Loucy (cell line): ENCODE data around the gene GATB.

ENCODE experiments used
- EZH2phosphoT487 ChIP-seq: fragments of 200-600 bp; IDR thresholded peaks from 2 replicates; pipeline ENCODE4 v1.6.1; 2018; ENCODE audit warnings: antibody characterized with exemption, mild to moderate bottlenecking, moderate library complexity, borderline replicate concordance
- TF ChIP-seq, protein P1 (sequence below): fragments of 200-600 bp; sonication (generic); conservative IDR thresholded peaks from 2 replicates; pipeline ENCODE4 v1.5.1; 2014; ENCODE audit warnings: mild to moderate bottlenecking, antibody characterized with exemption, low read length

DNA sequence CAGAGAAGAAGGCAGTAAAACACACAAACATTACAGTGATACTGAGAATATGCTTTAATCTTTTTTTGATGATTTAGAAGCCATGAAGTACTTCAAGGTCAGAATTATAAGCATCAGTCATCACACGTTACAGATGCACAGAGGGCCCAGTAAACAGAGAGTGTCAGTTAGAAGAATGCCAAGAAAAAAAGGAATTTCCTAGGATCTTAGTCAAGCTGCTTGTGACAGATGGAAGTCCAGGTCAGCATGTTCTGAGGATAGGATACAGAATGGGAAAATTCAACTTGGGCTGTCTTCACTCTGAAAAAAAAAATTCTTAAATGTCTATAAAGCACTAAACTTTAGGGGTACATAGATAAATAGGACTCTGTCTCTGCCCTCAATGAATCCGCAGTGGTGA, 38.9 kb downstream of the GATB start:
- TF ChIP-seq EZH2phosphoT487 = no peak
- TF ChIP-seq, protein P1, sequence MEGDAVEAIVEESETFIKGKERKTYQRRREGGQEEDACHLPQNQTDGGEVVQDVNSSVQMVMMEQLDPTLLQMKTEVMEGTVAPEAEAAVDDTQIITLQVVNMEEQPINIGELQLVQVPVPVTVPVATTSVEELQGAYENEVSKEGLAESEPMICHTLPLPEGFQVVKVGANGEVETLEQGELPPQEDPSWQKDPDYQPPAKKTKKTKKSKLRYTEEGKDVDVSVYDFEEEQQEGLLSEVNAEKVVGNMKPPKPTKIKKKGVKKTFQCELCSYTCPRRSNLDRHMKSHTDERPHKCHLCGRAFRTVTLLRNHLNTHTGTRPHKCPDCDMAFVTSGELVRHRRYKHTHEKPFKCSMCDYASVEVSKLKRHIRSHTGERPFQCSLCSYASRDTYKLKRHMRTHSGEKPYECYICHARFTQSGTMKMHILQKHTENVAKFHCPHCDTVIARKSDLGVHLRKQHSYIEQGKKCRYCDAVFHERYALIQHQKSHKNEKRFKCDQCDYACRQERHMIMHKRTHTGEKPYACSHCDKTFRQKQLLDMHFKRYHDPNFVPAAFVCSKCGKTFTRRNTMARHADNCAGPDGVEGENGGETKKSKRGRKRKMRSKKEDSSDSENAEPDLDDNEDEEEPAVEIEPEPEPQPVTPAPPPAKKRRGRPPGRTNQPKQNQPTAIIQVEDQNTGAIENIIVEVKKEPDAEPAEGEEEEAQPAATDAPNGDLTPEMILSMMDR = no peak
